Measurements from ENCODE around the gene LARGE1. TPM values are rescaled to one million over a fixed set of nuclear protein-coding genes. Genes with fewer than 3 reads are reported as not detected.

LARGE1 gene
- total and polyA plus RNA-seq, 2 of the 4 experiments (the other 2 are of a cell fraction), result 6.2 to 12.4 TPM

DNA sequence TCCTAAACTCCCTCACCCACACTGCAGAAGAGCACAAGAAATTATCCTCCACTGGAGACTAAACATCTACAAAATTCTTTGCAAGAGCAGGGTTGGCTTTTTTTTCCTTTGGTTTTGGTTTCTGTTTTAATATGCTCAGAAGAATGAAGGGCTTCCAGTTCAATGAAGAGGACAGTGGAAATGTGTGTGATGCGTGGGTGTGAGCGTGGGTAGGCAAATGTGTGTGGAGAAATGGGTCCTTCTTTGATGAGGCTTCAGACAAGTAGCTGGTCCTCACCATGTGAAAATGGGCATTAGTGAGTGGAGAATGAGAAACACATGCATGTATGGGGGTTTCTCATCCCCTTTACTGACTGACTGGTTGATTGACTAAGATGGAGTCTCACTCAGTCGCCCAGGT lies 598.8 kb downstream of the LARGE1 start:
- H3K23ac ChIP-seq (ENCODE audit: low read depth, low read length), result no peak overlapping the region
- H4K5ac ChIP-seq (ENCODE audit: low read depth, low read length), result no peak overlapping the region
- no peak overlapping the region for H3K27ac ChIP-seq (ENCODE audit: insufficient read depth, low read length)
- no peaks in the 10 kb centered on the region for H3K9me3 ChIP-seq (ENCODE audit: control insufficient read depth, insufficient read depth, low read length)
- no peaks in the 10 kb centered on the region for H3K36me3 ChIP-seq (ENCODE audit: control insufficient read depth, insufficient read depth, low read length)
- H3K9me1 ChIP-seq (ENCODE audit: insufficient read depth, low read length), result no peaks in the 10 kb centered on the region
- H4K20me1 ChIP-seq (ENCODE audit: insufficient read depth, low read length), result no peaks in the 10 kb centered on the region
- H3K4me2 ChIP-seq (ENCODE audit: low read depth, low read length), result no peak overlapping the region
- no peak for ATAC-seq (ENCODE audit: low read depth)
- H2AK5ac ChIP-seq (ENCODE audit: low read depth, low read length), result no peak overlapping the region
- H2AK9ac ChIP-seq (replicated peaks; ENCODE audit: low read depth, low read length, poor library complexity), result no peak overlapping the region
- no peak overlapping the region for H2BK120ac ChIP-seq (ENCODE audit: low read depth, low read length)
- ChIA-PET POLR2A (ENCODE audit: unreplicated experiment) (no interaction called here), CTCF (interaction anchor here (0.6 kb wide), 1 partner anchor 853 kb away, joined by 3 read pairs; no protein-coding TSS in a partner anchor)
- BruUV-seq (replicated peaks), result no TSS peak
- WGBS, 2 experiments (ENCODE audit: extremely low coverage in 2 of 2, insufficient read length in 1 of 2), result 80% methylated on average over 2 of the region's 3 CpGs; no CpG with 5 or more reads in 1 of the 2 experiments
- dilution Hi-C loops (cut with HindIII; ENCODE audit: low sequenced_read_pairs, unreplicated experiment), result no loop called here
- no peak overlapping the region for H3K56ac ChIP-seq (ENCODE audit: extremely low read depth, insufficient read depth, low read length)
- H2AFZ ChIP-seq (replicated peaks; ENCODE audit: low read length, poor library complexity), result no peak overlapping the region
- no peak overlapping the region for H3K4me3 ChIP-seq (ENCODE audit: insufficient read depth, low read depth, low read length)
- DNase-seq, result no peak
- no peak overlapping the region for H3K14ac ChIP-seq (replicated peaks; ENCODE audit: low read depth, low read length)
- no peak overlapping the region for H3K4ac ChIP-seq (ENCODE audit: low read depth, low read length)
- intact Hi-C loops (cut with micrococcal nuclease), result no loop called here
- no peak overlapping the region for H4K91ac ChIP-seq (ENCODE audit: insufficient read depth, low read depth, low read length)
- no peaks in the 10 kb centered on the region for H3K79me1 ChIP-seq (ENCODE audit: low read depth in 1 of 2, low read length in 2 of 2)
- no peak overlapping the region for H2BK15ac ChIP-seq (ENCODE audit: low read depth, low read length)
- TF ChIP-seq, protein P1, sequence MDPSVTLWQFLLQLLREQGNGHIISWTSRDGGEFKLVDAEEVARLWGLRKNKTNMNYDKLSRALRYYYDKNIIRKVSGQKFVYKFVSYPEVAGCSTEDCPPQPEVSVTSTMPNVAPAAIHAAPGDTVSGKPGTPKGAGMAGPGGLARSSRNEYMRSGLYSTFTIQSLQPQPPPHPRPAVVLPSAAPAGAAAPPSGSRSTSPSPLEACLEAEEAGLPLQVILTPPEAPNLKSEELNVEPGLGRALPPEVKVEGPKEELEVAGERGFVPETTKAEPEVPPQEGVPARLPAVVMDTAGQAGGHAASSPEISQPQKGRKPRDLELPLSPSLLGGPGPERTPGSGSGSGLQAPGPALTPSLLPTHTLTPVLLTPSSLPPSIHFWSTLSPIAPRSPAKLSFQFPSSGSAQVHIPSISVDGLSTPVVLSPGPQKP (IDR thresholded peaks at IDR 0.05; ENCODE audit: borderline replicate concordance, low read depth, low read length), result no peak
- TF ChIP-seq BHLHE40 (IDR thresholded peaks at IDR 0.05; ENCODE audit: low read depth, low read length), result no peak
- TF ChIP-seq RCOR1 (IDR thresholded peaks at IDR 0.05; ENCODE audit: insufficient replicate concordance, low read length), result no peak
- no peak for TF ChIP-seq RFX5 (IDR thresholded peaks at IDR 0.05; ENCODE audit: low read depth, low read length)
- TF ChIP-seq MXI1 (IDR thresholded peaks at IDR 0.05; ENCODE audit: borderline replicate concordance, low read depth, low read length), result no peak
- no peak for TF ChIP-seq RAD21 (IDR thresholded peaks at IDR 0.05; ENCODE audit: low read length)
- TF ChIP-seq CTCF (conservative IDR thresholded peaks at IDR 0.05; ENCODE audit: low read depth, low read length), result no peak
- TF ChIP-seq MAFK (IDR thresholded peaks at IDR 0.05; ENCODE audit: low read depth, low read length), result no peak
- TF ChIP-seq NFE2L2 (IDR thresholded peaks at IDR 0.05; ENCODE audit: low read depth, low read length), result no peak
- TF ChIP-seq, protein P2, sequence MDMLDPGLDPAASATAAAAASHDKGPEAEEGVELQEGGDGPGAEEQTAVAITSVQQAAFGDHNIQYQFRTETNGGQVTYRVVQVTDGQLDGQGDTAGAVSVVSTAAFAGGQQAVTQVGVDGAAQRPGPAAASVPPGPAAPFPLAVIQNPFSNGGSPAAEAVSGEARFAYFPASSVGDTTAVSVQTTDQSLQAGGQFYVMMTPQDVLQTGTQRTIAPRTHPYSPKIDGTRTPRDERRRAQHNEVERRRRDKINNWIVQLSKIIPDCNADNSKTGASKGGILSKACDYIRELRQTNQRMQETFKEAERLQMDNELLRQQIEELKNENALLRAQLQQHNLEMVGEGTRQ (IDR thresholded peaks at IDR 0.05; ENCODE audit: low read depth, low read length), result no peak
- TF ChIP-seq CEBPB (IDR thresholded peaks at IDR 0.05; ENCODE audit: low read depth, low read length), result no peak
- no peak for TF ChIP-seq CHD1 (IDR thresholded peaks at IDR 0.05; ENCODE audit: low read depth, low read length)
- no peak for TF ChIP-seq MAZ (IDR thresholded peaks at IDR 0.05; ENCODE audit: borderline replicate concordance, low read depth, low read length)
- H2BK20ac ChIP-seq (ENCODE audit: low read depth, low read length), result no peak overlapping the region
- no peak overlapping the region for H4K8ac ChIP-seq (ENCODE audit: low read depth in 2 of 2, low read length in 2 of 2)
- in situ Hi-C loops (cut with MboI; ENCODE audit: low sequenced_read_pairs), result no loop called here
- H3K18ac ChIP-seq (ENCODE audit: low read depth, low read length), result no peak overlapping the region
- no peak overlapping the region for H2BK5ac ChIP-seq (ENCODE audit: low read depth, low read length, poor library complexity, severe bottlenecking)
- no peaks in the 10 kb centered on the region for H3K4me1 ChIP-seq (ENCODE audit: control insufficient read depth, insufficient read depth, low read length)
- H3K9ac ChIP-seq (ENCODE audit: low read depth, low read length), result no peak overlapping the region
- H3K27me3 ChIP-seq (ENCODE audit: control insufficient read depth, insufficient read depth, low read length), result no peaks in the 10 kb centered on the region

Measured in IMR-90 (cell line).